ENCODE results near the gene GPR141. TPM values are rescaled to one million over a fixed set of nuclear protein-coding genes. Genes with fewer than 3 reads are reported as not detected.

The GPR141 gene
- polyA plus RNA-seq, 4 donors: 0.13 to 1.1 (median 0.44) TPM; not detected in 1

DNA sequence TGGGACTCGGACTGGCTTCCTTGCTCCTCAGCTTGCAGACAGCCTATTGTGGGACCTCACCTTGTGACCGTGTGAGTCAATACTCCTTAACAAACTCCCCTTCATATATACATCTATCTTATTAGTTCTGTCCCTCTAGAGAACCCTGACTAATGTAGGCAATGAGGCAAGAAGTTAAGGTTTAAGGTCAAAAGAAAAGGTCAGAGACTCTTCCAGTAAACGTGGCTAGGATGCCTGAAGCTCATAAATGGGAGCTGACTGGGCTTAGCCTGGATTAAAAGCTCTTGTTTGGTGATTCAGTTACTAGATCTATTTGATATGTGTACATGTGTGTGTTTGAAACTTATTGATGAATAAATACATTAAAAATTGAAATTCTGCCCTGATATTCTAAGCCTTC is 10.6 kb upstream of the GPR141 start:
- no peaks in the 10 kb centered on the region for H3K9me3 ChIP-seq (ENCODE audit: control insufficient read depth in 2 of 2, insufficient read depth in 1 of 2, low read depth in 1 of 2, low read length in 1 of 2)
- no peaks in the 10 kb centered on the region for H3K4me1 ChIP-seq (ENCODE audit: control insufficient read depth in 3 of 3, insufficient read depth in 2 of 3, low read depth in 1 of 3, low read length in 2 of 3)
- no peak overlapping the region for H3K4me3 ChIP-seq (ENCODE audit: low read depth in 1 of 3, low read length in 3 of 3)
- no peaks in the 10 kb centered on the region for H3K27me3 ChIP-seq (ENCODE audit: control insufficient read depth in 3 of 3, insufficient read depth in 3 of 3, low read length in 3 of 3)
- no peak overlapping the region for H3K27ac ChIP-seq (ENCODE audit: low read depth in 1 of 3, low read length in 2 of 3)
- H3K36me3 ChIP-seq (ENCODE audit: control insufficient read depth in 3 of 3, insufficient read depth in 2 of 3, low read depth in 1 of 3, low read length in 3 of 3): no peaks in the 10 kb centered on the region
- FAIRE-seq (no peak), DNase-seq (no peak)
- WGBS, 3 donors: 40 to 68% (median 44%) methylated on average over 3 of the region's 3 CpGs

GRCh38 chr7:37673523-37673922 is 10.0 kb upstream of the GPR141 start:
- Histone ChIP-seq H3K27me3 (ENCODE audit: control insufficient read depth in 3 of 3, insufficient read depth in 3 of 3, low read length in 3 of 3) (no peaks in the 10 kb centered on the region), H3K27ac (ENCODE audit: low read depth in 1 of 3, low read length in 2 of 3) (no peak overlapping the region), H3K9me3 (ENCODE audit: control insufficient read depth in 2 of 2, insufficient read depth in 1 of 2, low read depth in 1 of 2, low read length in 1 of 2) (no peaks in the 10 kb centered on the region), H3K4me1 (ENCODE audit: control insufficient read depth in 3 of 3, insufficient read depth in 2 of 3, low read depth in 1 of 3, low read length in 2 of 3) (no peaks in the 10 kb centered on the region), H3K4me3 (ENCODE audit: low read depth in 1 of 3, low read length in 3 of 3) (no peak overlapping the region), H3K36me3 (ENCODE audit: control insufficient read depth in 3 of 3, insufficient read depth in 2 of 3, low read depth in 1 of 3, low read length in 3 of 3) (no peaks in the 10 kb centered on the region)
- FAIRE-seq (no peak), DNase-seq (no peak)
- 75 to 89% (median 76%) methylated on average over 1 of the region's 1 CpG for WGBS, 3 donors

DNA sequence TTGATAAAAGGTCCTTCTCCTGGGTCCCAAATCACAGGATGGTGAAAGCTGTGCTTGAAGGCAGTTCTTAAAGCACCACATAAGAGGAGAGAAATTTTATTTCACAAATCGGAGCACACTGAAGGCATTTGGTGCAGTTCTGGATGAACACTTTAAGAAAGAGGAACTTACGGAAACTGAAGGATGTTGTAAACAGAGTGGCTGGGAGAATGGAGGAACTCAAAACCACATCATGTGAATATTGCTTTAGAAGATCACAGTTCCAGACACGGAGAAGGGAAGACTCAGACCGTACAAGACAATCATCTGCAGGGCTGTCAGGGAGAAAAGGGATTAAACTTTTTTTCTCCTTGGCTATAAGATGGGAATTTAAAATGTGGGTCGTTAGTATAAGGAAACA is 9.0 kb upstream of the GPR141 start:
- no peak overlapping the region for H3K27ac ChIP-seq (ENCODE audit: low read depth in 1 of 3, low read length in 2 of 3)
- H3K4me3 ChIP-seq (ENCODE audit: low read depth in 1 of 3, low read length in 3 of 3): no peak overlapping the region
- DNase-seq (no peak), FAIRE-seq (no peak)
- H3K4me1 ChIP-seq (ENCODE audit: control insufficient read depth in 3 of 3, insufficient read depth in 2 of 3, low read depth in 1 of 3, low read length in 2 of 3): no peaks in the 10 kb centered on the region
- no peaks in the 10 kb centered on the region for H3K9me3 ChIP-seq (ENCODE audit: control insufficient read depth in 2 of 2, insufficient read depth in 1 of 2, low read depth in 1 of 2, low read length in 1 of 2)
- H3K36me3 ChIP-seq (ENCODE audit: control insufficient read depth in 3 of 3, insufficient read depth in 2 of 3, low read depth in 1 of 3, low read length in 3 of 3): no peaks in the 10 kb centered on the region
- no peaks in the 10 kb centered on the region for H3K27me3 ChIP-seq (ENCODE audit: control insufficient read depth in 3 of 3, insufficient read depth in 3 of 3, low read length in 3 of 3)
- 42 to 59% (median 47%) methylated on average over 5 of the region's 5 CpGs for WGBS, 3 donors

DNA sequence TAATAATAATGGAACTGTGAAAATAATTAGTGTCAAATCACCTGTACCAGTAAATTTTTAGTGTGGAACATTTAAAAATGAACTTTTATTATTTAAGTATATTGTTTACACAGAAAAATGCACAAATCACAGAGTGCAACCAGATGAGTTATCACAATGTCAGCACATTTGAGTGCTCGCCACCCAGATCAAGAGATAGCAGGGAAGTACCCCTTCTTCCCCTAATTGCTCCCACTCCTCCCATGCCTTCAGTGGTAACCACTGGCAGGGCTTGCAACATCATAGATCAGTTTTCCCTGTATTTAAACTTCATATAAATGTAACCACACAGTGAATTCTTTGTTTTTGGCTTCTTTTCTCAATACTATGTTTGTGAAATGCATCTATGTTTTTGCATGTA is 7.8 kb upstream of the GPR141 start:
- H3K27me3 ChIP-seq (ENCODE audit: control insufficient read depth in 3 of 3, insufficient read depth in 3 of 3, low read length in 3 of 3): no peaks in the 10 kb centered on the region
- H3K27ac ChIP-seq (ENCODE audit: low read depth in 1 of 3, low read length in 2 of 3): no peak overlapping the region
- H3K4me3 ChIP-seq (ENCODE audit: low read depth in 1 of 3, low read length in 3 of 3): no peak overlapping the region
- no peaks in the 10 kb centered on the region for H3K9me3 ChIP-seq (ENCODE audit: control insufficient read depth in 2 of 2, insufficient read depth in 1 of 2, low read depth in 1 of 2, low read length in 1 of 2)
- no peak for DNase-seq
- no peak for FAIRE-seq
- no peaks in the 10 kb centered on the region for H3K4me1 ChIP-seq (ENCODE audit: control insufficient read depth in 3 of 3, insufficient read depth in 2 of 3, low read depth in 1 of 3, low read length in 2 of 3)
- no peaks in the 10 kb centered on the region for H3K36me3 ChIP-seq (ENCODE audit: control insufficient read depth in 3 of 3, insufficient read depth in 2 of 3, low read depth in 1 of 3, low read length in 3 of 3)
- WGBS, 3 donors: 59 to 66% (median 59%) methylated on average over 1 of the region's 1 CpG

- Histone ChIP-seq H3K27me3 (ENCODE audit: control insufficient read depth in 3 of 3, insufficient read depth in 3 of 3, low read length in 3 of 3) (no peaks in the 10 kb centered on the region), H3K36me3 (ENCODE audit: control insufficient read depth in 3 of 3, insufficient read depth in 2 of 3, low read depth in 1 of 3, low read length in 3 of 3) (no peaks in the 10 kb centered on the region), H3K4me1 (ENCODE audit: control insufficient read depth in 3 of 3, insufficient read depth in 2 of 3, low read depth in 1 of 3, low read length in 2 of 3) (no peaks in the 10 kb centered on the region), H3K27ac (ENCODE audit: low read depth in 1 of 3, low read length in 2 of 3) (no peak overlapping the region), H3K9me3 (ENCODE audit: control insufficient read depth in 2 of 2, insufficient read depth in 1 of 2, low read depth in 1 of 2, low read length in 1 of 2) (no peaks in the 10 kb centered on the region), H3K4me3 (ENCODE audit: low read depth in 1 of 3, low read length in 3 of 3) (no peak overlapping the region)
- DNase-seq (no peak), FAIRE-seq (no peak)
- 68 to 75% (median 68%) methylated on average over 1 of the region's 1 CpG for WGBS, 3 donors
Observed at GRCh38 chr7:37684927-37685326, 1.4 kb downstream of the GPR141 start.

GRCh38 chr7:37686556-37687345 is 3.2 kb downstream of the GPR141 start:
- no peaks in the 10 kb centered on the region for H3K9me3 ChIP-seq (ENCODE audit: control insufficient read depth in 2 of 2, insufficient read depth in 1 of 2, low read depth in 1 of 2, low read length in 1 of 2)
- no peak overlapping the region for H3K4me3 ChIP-seq (ENCODE audit: low read depth in 1 of 3, low read length in 3 of 3)
- WGBS, 3 donors: 75 to 79% (median 76%) methylated on average over 4 of the region's 4 CpGs
- no peak overlapping the region for H3K27ac ChIP-seq (ENCODE audit: low read depth in 1 of 3, low read length in 2 of 3)
- DNase-seq (no peak), FAIRE-seq (no peak)
- no peaks in the 10 kb centered on the region for H3K36me3 ChIP-seq (ENCODE audit: control insufficient read depth in 3 of 3, insufficient read depth in 2 of 3, low read depth in 1 of 3, low read length in 3 of 3)
- H3K27me3 ChIP-seq (ENCODE audit: control insufficient read depth in 3 of 3, insufficient read depth in 3 of 3, low read length in 3 of 3): no peaks in the 10 kb centered on the region
- H3K4me1 ChIP-seq (ENCODE audit: control insufficient read depth in 3 of 3, insufficient read depth in 2 of 3, low read depth in 1 of 3, low read length in 2 of 3): no peaks in the 10 kb centered on the region

DNA sequence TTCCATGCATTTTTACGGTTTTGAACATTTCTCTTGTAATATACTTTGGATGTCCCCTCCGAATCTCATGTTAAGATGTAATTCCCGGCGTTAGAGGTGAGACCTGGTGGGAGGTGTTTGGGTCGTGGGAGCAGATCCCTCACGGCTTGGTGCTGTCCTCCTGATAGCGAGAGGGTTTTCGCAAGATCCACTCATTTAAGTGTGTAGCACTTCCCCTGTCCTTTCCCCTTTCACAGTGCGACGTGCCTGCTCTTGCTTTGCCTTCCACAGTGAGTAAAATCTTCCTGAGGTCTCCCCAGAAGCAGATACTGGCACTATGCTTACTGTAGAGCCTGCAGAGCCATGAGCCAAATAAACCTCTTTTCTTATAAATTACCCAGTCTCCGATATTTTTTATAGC is 6.6 kb downstream of the GPR141 start:
- Histone ChIP-seq H3K36me3 (ENCODE audit: control insufficient read depth in 3 of 3, insufficient read depth in 2 of 3, low read depth in 1 of 3, low read length in 3 of 3) (no peaks in the 10 kb centered on the region), H3K27me3 (ENCODE audit: control insufficient read depth in 3 of 3, insufficient read depth in 3 of 3, low read length in 3 of 3) (no peaks in the 10 kb centered on the region), H3K27ac (ENCODE audit: low read depth in 1 of 3, low read length in 2 of 3) (no peak overlapping the region), H3K4me1 (ENCODE audit: control insufficient read depth in 3 of 3, insufficient read depth in 2 of 3, low read depth in 1 of 3, low read length in 2 of 3) (no peaks in the 10 kb centered on the region), H3K9me3 (ENCODE audit: control insufficient read depth in 2 of 2, insufficient read depth in 1 of 2, low read depth in 1 of 2, low read length in 1 of 2) (no peaks in the 10 kb centered on the region), H3K4me3 (ENCODE audit: low read depth in 1 of 3, low read length in 3 of 3) (no peak overlapping the region)
- DNase-seq (no peak), FAIRE-seq (no peak)
- WGBS, 3 donors: 85 to 91% (median 87%) methylated on average over 11 of the region's 11 CpGs

- no peaks in the 10 kb centered on the region for H3K4me1 ChIP-seq (ENCODE audit: control insufficient read depth in 3 of 3, insufficient read depth in 2 of 3, low read depth in 1 of 3, low read length in 2 of 3)
- H3K27ac ChIP-seq (ENCODE audit: low read depth in 1 of 3, low read length in 2 of 3): no peak overlapping the region
- H3K27me3 ChIP-seq (ENCODE audit: control insufficient read depth in 3 of 3, insufficient read depth in 3 of 3, low read length in 3 of 3): no peaks in the 10 kb centered on the region
- FAIRE-seq (no peak), DNase-seq (peak in 1 of 2 donors; percentile 21)
- H3K9me3 ChIP-seq (ENCODE audit: control insufficient read depth in 2 of 2, insufficient read depth in 1 of 2, low read depth in 1 of 2, low read length in 1 of 2): no peaks in the 10 kb centered on the region
- no peaks in the 10 kb centered on the region for H3K36me3 ChIP-seq (ENCODE audit: control insufficient read depth in 3 of 3, insufficient read depth in 2 of 3, low read depth in 1 of 3, low read length in 3 of 3)
- WGBS, 3 donors: 42 to 66% (median 52%) methylated on average over 4 of the region's 4 CpGs
- H3K4me3 ChIP-seq (ENCODE audit: low read depth in 1 of 3, low read length in 3 of 3): no peak overlapping the region
Observed at GRCh38 chr7:37694208-37695094, 10.9 kb downstream of the GPR141 start.

Data from small intestine (tissue), 7 donors.